Ammon's horn (tissue), 1 donor: ENCODE measurements around the gene SLC45A3.

Source experiments
- DNase-seq: peaks from one replicate; pipeline ENCODE4 v3.0.0-alpha.2; 2016; ENCODE audit warnings: low spot score

The SLC45A3 gene

DNA sequence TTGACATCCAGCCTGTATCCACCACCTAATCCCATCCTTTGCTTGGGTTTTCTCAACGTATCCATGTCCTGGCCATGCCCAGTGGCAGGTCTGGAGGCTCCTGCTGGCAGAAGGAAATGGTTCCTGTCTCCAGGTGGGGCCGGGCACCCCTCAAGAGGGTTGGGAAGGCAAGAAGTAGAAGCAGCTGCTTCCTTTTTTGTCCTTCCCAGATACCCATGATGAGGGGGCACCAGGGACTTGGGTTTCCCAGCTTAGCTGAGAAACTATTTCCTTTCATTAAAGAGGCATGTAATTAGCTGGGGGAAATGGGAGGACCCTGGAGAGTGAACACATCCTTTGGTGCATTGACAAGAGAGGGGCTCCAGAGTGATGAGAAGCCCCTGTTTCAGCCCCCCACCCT is 21.1 kb upstream of the SLC45A3 start:
- no peak for DNase-seq

DNA sequence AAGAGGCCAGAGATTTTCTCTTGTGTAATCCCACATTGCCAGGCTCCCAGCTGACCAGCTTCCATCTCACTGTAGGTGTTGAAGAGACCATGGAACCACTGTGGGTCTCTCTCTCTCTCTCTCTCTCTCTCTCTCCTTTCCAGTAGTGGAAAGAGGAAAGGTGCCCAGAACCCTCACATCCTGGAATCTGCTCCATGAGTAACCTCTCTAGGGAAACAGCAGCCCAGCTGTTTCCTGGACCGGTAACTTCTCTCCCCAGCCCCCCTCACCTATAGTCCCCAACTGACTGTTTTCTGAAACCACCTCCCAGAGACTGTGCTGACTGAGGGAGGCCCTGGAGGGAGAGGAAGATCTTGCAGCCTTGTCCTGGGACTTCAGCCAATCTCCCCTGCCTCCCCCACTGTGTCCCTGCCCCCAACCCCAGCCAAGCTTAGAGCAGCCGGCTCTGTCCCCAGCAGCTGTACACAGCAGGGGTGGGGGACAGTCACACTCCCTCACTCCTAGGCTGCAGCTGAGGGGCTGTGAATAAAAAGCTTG is 20.6 kb upstream of the SLC45A3 start:
- peak; percentile 76 for DNase-seq

DNA sequence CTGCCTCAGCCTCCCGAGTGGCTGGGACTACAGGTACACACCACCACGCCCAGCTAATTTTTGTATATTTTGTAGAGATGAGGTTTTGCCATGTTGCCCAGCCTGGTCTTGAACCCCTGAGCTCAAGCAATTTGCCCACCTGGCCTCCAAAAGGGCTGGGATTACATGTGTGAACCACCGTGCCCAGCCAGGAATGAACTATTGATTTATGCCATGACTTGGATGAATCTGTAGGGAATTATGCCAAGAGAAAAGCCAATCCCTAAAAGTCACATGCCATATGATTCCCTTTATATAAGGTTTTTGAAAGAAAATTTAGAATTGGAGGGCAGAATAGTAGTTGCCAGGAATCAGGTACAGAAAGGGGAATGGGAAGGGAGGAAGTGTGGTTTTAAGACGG is 19.1 kb upstream of the SLC45A3 start:
- DNase-seq, result no peak

DNA sequence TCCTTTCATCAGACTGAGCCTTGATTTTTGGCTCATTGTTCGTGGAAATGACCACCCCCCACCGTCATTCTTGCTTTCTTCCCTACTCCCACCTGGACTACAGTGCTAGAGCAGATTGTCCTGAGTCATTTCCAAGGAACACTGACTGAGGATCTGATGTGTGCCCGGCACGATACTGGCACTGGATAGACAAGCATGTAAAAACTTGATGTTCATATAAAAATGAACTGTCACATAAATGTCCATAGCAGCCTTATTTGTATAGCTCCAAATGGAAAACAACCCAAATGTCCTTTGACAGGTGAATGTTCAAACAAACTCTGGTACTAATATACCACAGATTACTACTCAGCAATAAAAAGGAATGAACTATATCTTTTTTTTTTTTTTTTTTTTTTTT is 18.6 kb upstream of the SLC45A3 start:
- no peak for DNase-seq

DNA sequence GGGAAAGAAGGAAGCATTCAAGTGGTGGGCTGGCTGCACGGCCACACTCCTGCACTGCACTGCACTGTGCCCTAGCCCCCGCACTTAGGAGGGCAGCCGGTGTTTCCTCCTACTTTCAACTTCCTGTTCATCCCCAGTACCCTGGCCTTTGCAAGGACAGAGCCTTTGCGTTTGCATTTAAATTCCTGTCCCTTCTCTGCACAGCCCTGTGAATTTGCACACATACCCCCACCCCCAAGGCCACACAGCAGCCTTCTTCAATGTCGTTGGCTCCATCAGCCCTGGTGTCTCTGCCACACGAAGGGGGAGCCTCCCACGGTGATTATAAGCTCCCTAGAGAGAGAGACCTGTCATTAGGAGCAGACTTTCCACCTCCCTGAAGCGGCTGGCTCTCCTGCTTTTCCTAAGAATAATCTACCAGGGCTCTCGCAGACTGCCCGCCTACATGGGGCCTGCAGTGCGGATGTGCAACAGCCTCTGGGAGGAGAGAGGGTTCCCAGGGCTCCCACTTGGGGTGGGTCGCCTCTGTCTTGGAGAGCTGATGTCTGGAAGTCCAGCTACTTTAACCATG is 13.2 kb upstream of the SLC45A3 start:
- no peak for DNase-seq

DNA sequence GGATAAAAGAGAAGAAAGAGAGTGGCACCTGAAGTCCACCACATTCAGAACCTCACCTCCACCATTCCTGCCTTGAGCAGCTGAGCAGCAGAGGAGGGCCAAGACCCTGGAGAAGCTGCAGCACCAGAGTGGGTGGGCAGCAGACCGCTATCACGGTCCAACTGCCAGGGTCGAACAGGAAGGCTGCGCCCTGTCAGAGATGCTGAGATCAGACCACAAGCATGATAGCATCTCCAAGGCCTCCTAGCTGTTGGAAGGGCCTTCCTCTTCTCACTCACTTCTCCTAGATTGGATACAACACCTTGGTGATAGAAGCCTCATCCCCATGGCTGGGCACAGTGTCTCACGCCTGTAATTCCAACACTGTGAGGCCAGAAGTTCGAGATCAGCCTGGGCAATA is 12.1 kb upstream of the SLC45A3 start:
- no peak for DNase-seq

DNA sequence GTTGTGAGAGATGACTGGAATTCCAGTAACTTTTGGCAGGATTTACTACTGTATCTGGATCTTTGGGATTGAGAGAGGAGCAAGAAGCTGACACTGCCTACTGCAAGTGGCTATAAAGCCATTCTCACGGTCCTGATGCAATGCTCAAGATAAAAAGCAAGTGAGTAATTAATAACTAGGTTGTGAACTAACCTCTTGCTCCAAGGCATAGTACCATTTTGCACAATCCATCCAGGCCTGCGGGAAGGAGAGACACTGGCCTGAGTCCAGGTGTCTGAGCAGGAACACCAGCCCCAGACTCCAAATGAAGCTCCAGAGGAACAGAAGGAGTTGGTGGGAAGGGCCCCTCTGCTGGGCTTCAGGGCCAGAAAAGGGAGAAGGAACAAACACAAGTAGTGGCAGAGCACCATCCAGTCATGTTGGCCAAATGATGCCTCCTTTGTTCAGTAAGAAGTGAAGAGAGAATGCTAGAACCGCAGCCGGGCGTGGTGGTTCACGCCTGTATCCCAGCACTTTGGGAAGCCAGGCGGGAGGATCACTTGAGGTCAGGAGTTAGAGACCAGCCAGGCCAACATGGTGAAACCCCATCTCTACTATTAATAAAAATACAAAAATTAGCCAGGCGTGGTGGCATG is 9.9 kb upstream of the SLC45A3 start:
- DNase-seq, result no peak

DNA sequence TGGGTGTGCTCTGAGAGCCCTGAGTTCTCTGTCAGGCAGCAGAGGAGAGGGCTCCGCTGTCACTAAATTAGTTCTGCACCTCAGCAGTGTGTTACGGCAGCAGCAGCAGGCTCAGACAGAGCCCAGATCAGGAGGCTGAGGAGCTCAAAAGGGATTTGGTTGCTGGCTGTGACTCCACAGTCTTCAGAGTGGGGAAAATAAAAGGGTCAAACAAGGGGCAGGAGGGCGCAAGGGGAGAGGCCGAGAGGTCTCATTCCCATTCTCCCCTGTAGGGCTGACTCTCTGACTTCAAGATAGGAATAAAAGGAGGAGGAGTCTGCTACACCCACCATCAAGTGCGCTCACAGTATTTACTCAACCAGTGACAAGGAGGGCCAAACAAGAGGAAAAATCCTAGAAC is 9.2 kb upstream of the SLC45A3 start:
- DNase-seq, result no peak

DNA sequence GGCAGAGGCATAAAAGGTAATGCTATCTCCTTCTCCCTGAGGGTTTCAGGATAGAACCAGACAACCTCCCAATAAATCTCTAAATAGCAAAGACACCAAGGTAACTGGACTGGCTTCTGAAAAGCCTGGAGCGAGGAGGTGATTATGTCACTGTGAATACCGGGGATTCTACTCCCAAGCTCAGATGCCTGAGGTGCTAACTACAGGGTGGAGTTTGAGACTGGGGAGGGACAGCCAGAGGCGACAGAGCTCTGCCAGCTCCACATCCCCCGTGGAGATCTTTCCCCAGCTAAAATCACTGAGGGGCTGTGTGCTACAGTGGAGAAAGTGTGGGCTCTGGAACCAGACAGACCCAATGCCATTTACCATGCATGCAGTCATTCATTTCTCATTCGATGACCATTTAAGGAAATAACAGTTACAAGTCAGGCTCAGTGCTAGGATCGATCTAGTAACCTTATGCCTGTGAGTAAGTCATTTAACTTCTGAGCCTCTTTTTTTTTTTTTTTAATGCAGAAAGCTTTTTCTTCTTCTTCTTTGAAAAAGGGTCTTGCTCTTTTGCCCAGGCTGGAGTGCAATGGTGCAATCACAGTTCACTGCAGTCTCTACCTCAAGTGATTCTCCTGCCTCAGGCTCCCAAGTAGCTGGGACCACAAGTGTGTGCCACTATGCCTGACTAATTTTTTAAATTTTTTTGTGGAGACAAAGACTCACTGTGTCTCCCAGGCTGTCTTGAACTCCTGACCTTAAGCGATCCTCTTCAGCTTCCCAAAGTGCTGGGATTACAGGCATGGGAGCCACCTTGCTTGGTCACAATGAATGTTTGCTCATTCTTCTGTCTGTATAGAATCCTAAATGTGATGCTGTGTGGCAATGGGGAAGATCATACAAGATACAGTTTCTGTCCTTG is 8.1 kb upstream of the SLC45A3 start:
- no peak for DNase-seq

DNA sequence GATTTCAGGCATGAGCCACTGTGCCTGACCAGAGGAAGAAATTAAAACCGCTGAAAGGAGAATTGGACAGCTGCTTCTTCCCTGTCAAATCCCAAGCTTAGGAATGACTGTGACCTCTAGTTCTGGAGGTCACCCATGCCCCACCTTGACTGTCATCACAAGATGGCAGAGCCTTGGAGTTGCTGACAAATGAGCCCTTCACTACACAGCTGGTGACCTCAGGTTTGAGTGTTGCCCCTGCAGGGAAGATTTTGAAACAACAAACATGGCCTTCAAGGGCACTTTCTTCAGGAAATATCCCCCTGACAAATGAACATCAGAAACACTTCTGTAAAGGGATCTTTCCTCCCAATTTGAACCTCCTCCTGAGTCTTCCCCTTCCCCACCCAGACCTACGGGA is 6.9 kb upstream of the SLC45A3 start:
- no peak for DNase-seq

DNA sequence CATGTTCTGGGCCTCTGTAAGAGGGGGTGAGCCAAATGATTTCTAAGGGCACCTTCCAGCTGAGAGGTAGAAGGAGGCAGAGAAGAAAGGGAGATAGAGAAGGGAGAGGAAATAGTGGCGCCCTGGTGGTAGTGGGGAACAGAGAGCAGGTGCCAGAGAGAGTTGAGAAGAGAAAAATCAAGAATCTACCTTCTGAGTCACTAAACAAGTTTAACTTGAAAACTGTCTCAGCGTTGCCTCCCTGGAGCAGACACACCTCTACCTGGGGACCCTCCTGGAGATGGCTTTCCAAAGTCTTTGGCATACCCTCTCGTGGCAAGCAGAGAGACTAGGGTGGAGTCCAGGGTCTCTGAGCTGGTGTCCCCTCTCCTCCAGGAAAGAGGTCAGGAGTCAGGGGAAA is 1.1 kb upstream of the SLC45A3 start:
- DNase-seq, result no peak

DNA sequence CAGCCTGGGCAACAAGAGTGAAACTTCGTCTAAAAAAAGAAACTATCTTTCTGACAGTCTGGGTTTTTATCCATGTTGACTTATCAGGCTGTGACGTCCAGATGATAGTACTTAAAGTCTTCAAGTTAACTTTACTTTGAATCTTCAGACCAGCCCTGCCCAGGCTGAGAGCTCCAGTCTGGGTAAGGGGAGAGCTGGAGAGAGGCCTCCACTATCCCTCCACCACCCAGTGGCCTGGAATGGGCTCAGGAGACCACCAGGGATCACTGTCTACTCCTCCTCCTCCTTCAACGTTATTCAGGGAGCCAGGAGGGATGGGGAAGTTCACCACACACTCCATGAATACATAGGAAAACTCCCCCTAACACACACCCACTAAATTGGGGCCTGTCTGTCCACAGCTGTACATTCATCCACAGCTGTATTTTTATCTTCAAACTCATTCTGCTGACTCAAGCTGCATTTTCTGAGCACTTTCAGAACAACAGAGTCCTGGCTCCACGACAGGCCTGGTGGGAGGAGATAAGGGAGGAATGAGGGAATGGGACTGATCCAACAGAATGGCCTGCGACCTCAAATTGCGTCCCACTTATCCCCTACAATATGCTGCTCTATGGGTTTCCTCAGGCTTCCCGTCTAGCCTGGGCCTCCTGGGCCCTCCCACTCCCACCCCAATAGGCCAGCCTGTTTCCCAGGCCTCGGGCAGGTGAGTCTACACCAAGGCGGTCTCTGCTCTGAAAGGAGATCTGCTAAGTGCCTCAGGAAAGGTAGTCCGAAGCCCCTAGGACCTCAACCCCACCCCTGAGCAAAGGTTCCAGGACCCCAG is 1.8 kb downstream of the SLC45A3 start:
- no peak for DNase-seq

DNA sequence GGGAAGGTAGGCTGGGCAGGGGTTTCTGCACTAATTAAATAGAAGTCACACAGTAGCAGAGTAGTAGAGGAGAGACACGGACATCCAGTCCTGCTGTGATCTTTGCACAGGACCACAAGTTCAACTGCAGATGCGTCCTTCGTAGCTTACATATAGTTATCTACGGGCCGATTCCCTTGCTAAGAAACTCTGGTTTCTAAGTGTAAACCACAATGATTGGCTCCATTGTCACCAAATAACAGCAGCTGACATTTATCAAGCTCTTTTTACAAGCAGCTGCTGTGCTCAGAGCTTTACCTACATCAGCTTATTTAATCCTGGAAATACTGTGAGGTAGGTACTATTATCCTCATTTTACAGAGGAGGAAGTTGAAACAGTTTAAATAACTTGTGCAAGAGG is 3.1 kb downstream of the SLC45A3 start:
- DNase-seq, result no peak

DNA sequence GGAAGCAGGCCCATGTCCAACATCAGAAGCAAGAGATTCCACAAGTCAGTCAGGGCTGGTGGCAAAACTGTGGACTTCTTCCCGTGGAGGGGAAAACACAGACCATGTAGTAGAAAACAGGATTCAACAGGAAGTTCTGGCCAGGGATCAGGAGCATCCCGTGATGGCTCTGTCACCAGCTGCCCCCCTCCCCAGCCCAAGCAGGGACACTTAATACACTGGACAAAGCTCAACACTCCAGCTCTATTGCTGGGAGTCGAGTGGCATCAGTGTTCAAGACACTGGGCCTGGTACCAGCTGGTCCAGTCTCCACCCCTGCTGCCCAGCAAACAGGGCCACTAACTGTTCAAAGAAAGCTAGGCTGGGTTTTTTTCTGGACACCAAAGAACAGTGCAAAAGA is 3.7 kb downstream of the SLC45A3 start:
- peak; percentile 94 for DNase-seq

DNA sequence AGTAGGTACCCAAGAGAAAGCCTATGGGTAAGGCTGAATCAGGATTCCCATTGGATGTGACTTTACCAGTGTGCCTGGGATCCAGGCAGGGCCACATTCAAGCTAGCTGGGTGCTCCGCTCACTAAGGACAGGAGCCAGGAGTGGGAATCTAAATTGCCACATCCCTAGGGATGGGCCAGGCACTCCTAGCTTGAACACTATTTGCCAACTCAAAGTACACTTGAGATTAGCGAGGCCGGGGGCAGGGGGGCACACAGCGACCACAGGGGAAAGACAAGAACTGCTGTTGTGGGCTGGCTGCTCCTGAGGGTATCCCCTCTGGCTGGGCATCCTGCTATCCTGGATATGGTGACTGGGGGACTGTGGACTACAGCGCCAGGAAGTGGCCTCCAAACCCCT is 4.3 kb downstream of the SLC45A3 start:
- DNase-seq, result no peak

DNA sequence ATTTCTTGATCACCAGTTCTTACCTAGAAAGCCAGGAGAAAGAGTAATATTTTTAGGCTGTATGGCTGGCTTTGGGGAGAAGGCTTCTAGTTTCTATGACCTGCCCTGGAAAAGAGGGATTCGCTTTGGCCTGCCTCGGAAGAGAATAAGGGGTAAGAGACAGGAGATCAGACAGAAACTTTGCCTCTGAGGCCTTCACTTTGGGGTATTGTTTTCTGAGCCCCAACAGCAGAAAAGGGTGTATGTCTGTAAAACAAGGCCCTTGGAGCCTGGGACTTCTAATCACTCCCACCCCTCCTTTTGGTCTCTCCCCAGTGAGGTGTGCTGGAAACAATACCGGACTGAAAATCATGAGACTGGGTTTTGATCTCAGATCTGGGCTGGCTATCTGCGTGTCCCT is 5.1 kb downstream of the SLC45A3 start:
- DNase-seq, result no peak

DNA sequence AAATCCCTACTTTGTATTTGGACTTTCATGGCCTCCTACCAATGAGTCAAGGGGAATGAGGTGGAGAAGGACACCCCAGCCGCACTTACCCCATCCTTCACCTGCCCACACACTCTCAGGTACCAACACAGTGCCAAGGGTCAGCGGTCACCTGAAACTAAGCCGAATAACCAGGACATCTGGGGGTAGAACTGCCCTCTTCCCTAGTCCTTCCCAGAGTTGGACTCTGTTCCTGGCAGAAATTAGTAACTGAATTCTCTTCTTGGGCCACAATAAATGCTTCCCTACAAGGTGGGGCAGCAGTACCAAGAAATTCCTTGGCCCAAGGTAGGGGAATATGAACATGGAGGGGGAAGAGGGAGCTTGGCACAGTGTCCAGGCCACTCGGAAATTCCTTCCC is 7.3 kb downstream of the SLC45A3 start:
- no peak for DNase-seq

DNA sequence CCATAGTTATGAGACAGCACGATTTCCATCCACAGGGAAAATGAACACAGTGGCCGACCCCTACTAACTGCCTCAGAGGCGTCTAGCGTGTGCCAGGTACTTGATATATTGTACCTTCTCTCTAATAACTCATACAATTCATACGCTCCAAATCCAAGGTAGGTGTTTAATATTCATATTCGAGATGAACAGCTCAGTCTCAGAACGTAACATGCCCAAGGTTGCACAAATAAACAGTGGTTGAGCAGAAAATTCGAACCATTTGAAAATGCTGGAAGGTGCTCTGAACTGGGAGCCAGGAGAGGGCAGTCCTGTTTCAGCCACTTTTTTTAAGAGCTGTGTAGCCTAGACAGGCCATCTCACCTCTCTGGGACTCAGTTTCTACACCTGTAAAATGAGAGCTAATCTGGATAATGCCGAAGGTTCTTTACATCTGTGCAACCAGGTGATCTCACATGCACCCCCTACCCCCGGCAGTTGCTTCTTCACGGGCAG is 7.9 kb downstream of the SLC45A3 start:
- DNase-seq, result no peak

DNA sequence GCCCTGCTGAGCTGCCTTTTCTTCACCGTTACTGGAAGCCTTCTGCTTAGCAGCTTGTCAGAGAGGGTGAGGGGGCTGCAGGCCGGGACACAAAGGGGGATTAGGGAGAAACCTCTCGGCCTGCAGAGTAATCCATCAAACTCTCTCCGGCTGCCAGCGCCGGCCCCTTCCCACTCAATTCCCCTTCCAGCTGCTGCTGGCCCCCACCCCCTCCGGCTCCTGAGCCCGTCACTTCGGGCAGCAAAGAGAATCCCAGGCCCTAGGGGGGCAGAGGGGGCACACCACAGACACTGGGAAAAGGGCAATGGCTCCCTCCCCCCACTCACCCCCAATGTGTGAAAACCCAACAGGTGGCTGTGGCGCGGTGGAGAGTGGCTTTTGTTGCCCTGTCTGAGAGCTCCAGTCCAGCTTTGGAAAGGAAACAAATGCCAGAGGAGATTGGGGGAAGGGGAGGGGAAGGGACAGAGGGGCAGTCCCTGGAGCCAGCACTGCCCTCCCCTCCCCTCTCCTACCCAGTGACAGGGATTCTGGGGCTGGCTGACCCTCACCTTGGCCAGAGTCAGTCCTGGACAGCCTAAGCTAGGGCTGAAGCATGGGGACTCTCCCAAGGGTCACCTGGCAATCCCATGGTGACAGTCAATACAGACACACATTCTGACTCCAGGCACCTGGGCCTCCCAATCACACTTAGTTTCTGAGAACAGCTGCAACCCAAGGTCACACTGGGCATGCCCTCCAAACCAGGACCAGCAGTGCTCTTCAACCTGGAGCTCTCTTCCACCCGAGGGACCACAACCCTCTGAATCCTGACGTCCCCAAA is 9.5 kb downstream of the SLC45A3 start:
- DNase-seq, result no peak

DNA sequence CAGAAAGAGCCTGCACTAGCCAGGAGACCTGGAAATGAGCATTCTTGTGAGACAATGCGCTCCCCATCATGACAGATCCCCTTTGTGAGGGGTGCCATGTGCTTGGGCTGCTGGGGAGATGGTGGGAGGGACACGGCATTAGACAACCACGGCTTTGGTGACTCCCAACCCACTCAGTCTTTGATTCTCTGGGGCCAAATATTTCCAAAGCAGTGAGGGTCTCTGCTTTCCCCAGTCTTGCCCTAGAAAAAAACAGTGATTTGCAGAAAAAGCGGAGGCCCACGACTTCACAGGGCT is 10.2 kb downstream of the SLC45A3 start:
- no peak for DNase-seq
